HEK293T (cell line): ENCODE data around the gene MAP2K5.
A peak's percentile ranks its signal among the peaks of the same experiment; 100 is the strongest.

Source experiments
- CTCF ChIA-PET: fragments of 350-600 bp; formaldehyde crosslinking; extraction: SDS; loops from one replicate; lab custom pipeline; 2021; ENCODE audit warnings: antibody characterized with exemption, inconsistent platforms; lab: Yijun Ruan, JAX
- POLR2A ChIA-PET: fragments of 350-600 bp; formaldehyde crosslinking; extraction: SDS; loops from one replicate; lab custom pipeline; 2020; ENCODE audit warnings: antibody characterized with exemption, inconsistent platforms; lab: Yijun Ruan, JAX
- DNase-seq: peaks from one replicate; pipeline ENCODE4 v3.0.0; 2012; ENCODE audit warnings: mixed read lengths; ENCODE audit errors: extremely low spot score
- ARNT ChIP-seq: fragments of 450-650 bp; IDR thresholded peaks from 2 replicates; pipeline ENCODE4 v1.6.1; 2017; ENCODE audit warnings: mild to moderate bottlenecking
- BHLHE40 ChIP-seq: fragments of 450-650 bp; IDR thresholded peaks from 2 replicates; pipeline ENCODE4 v1.6.1; 2016; ENCODE audit warnings: mild to moderate bottlenecking, moderate library complexity, borderline replicate concordance
- CTBP1 ChIP-seq: fragments of 450-650 bp; IDR thresholded peaks from 2 replicates; pipeline ENCODE4 v1.6.1; 2016; ENCODE audit warnings: borderline replicate concordance
- ELF4 ChIP-seq: fragments of 450-650 bp; IDR thresholded peaks from 2 replicates; pipeline ENCODE4 v1.6.1; 2017; ENCODE audit warnings: antibody characterized with exemption
- FOXA1 ChIP-seq: fragments of 450-650 bp; IDR thresholded peaks from 2 replicates; pipeline ENCODE4 v1.6.1; 2016; ENCODE audit warnings: mild to moderate bottlenecking
- FOXK2 ChIP-seq: fragments of 450-650 bp; IDR thresholded peaks from 2 replicates; pipeline ENCODE4 v1.6.1; 2016; ENCODE audit warnings: mild to moderate bottlenecking
- FOXM1 ChIP-seq: fragments of 450-650 bp; IDR thresholded peaks from 2 replicates; pipeline ENCODE4 v1.6.1; 2017; ENCODE audit warnings: mild to moderate bottlenecking, borderline replicate concordance
- HDGF ChIP-seq: fragments of 450-650 bp; IDR thresholded peaks from 2 replicates; pipeline ENCODE4 v1.6.1; 2017; ENCODE audit warnings: antibody characterized with exemption, borderline replicate concordance
- L3MBTL2 ChIP-seq: fragments of 450-650 bp; conservative IDR thresholded peaks from 2 replicates; pipeline ENCODE4 v1.6.1; 2016; ENCODE audit warnings: mild to moderate bottlenecking
- LEF1 ChIP-seq: fragments of 450-650 bp; IDR thresholded peaks from 2 replicates; pipeline ENCODE4 v1.6.1; 2017; ENCODE audit warnings: mild to moderate bottlenecking, borderline replicate concordance
- NFRKB ChIP-seq: fragments of 450-650 bp; IDR thresholded peaks from 2 replicates; pipeline ENCODE4 v1.6.1; 2016; ENCODE audit warnings: mild to moderate bottlenecking, moderate library complexity
- SP1 ChIP-seq: fragments of 450-650 bp; IDR thresholded peaks from 2 replicates; pipeline ENCODE4 v1.6.1; 2017
- SUZ12 ChIP-seq: fragments of 450-650 bp; IDR thresholded peaks from 2 replicates; pipeline ENCODE4 v1.6.1; 2016; ENCODE audit warnings: mild to moderate bottlenecking
- TARDBP ChIP-seq: fragments of 450-650 bp; IDR thresholded peaks from 2 replicates; pipeline ENCODE4 v1.6.1; 2016
- ZNF384 ChIP-seq: fragments of 450-650 bp; IDR thresholded peaks from 2 replicates; pipeline ENCODE4 v1.6.1; 2016
- TF ChIP-seq, protein P1 (sequence below): fragments of 450-650 bp; IDR thresholded peaks from 2 replicates; pipeline ENCODE4 v1.6.1; 2016

The MAP2K5 gene

DNA sequence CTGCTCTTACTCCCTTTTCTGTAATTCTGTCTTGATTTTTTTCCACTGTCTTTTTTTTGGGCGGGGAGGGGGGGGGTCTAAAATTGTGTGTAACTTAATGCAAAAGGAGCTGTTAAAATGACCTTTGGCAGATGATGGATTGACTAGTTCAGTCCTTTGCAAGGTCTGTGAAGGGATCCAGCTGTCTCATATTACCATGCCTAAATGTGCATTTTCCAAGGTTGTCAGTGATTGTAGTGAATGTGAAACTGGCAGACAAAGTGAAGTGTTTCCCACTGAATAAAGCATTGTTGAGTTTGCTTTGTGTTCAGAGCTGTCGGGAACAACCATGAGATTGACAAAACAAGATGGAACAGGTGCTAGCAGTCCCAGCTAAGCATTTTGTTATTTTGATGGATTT lies 172.7 kb downstream of the MAP2K5 start:
- CTCF ChIA-PET: no interaction called here
- TF ChIP-seq FOXK2: no peak
- no peak for TF ChIP-seq TARDBP
- TF ChIP-seq ELF4: no peak
- 0 out of 2 replicates have a peak, but pooled peaks have one; percentile 55 for TF ChIP-seq CTBP1
- TF ChIP-seq SUZ12: no peak
- no peak for TF ChIP-seq ARNT
- peak; percentile 39; the same call in 1 of the 2 replicates for TF ChIP-seq ZNF384
- TF ChIP-seq NFRKB: no peak
- TF ChIP-seq L3MBTL2: no peak
- no peak for TF ChIP-seq SP1
- no peak for TF ChIP-seq LEF1
- TF ChIP-seq, protein P1, sequence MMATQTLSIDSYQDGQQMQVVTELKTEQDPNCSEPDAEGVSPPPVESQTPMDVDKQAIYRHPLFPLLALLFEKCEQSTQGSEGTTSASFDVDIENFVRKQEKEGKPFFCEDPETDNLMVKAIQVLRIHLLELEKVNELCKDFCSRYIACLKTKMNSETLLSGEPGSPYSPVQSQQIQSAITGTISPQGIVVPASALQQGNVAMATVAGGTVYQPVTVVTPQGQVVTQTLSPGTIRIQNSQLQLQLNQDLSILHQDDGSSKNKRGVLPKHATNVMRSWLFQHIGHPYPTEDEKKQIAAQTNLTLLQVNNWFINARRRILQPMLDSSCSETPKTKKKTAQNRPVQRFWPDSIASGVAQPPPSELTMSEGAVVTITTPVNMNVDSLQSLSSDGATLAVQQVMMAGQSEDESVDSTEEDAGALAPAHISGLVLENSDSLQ: peak; percentile 88
- TF ChIP-seq HDGF: no peak
- TF ChIP-seq FOXA1: no peak
- TF ChIP-seq BHLHE40: no peak
- TF ChIP-seq FOXM1: no peak; the same call in 1 of the 2 replicates
- POLR2A ChIA-PET: interaction anchor here (1.4 kb wide), 1 partner anchor 173 kb away, joined by 4 read pairs; the partner anchor contains the start of gene MAP2K5
- DNase-seq: peak; percentile 28

DNA sequence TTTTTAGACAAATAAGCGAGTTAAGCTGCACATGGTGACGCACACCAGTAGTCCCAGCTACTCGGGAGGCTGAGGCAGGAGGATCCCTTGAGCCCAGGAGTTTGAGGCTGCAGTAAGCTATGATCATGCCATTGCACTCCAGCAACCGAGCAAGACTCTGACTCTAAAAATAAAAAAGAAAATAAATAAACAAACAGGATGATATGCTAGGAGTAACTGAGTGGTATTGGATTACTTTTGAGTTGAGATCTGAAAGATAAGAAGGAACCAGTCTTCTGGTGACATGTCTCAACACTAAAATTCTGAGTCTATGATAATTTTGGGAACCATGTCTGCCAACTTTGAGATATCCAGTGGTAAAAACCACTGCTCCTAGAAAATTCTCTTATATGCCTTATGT lies 173.7 kb downstream of the MAP2K5 start:
- TF ChIP-seq SUZ12: no peak
- no peak for DNase-seq
- POLR2A ChIA-PET: interaction anchor here (0.9 to 1.1 kb wide), 2 partner anchors 168 to 174 kb away, joined by 3 read pairs; partner anchors contain the start of gene MAP2K5
- CTCF ChIA-PET: no interaction called here

DNA sequence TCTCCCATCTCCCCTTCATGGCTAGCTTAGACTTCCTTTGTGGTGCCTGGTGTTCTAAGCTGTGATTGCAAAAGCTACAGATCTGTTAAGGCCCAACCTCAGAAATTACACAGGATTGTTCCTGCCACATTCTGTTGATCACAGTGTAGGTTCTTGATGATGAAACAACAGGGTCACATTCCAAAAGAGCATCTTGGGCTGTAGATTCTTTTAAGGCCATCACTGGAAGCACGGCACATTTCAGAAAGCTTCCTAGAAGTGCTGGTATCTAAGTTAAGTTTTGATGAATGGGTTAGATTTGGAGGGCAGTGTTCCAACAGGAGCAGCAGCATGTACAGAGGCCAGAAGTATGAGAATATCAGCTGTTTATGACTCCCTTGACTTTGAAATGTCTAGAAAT lies 175.3 kb downstream of the MAP2K5 start:
- TF ChIP-seq FOXK2 (no peak), BHLHE40 (no peak), FOXM1 (no peak), LEF1 (no peak), FOXA1 (no peak), NFRKB (no peak), ARNT (no peak), CTBP1 (no peak), TARDBP (no peak), ELF4 (no peak), HDGF (no peak)
- TF ChIP-seq, protein P1: no peak
- CTCF ChIA-PET: interaction anchor here (0.6 kb wide), 1 partner anchor 163 kb away, joined by 3 read pairs; no protein-coding TSS in a partner anchor
- POLR2A ChIA-PET: no interaction called here
- DNase-seq: no peak

DNA sequence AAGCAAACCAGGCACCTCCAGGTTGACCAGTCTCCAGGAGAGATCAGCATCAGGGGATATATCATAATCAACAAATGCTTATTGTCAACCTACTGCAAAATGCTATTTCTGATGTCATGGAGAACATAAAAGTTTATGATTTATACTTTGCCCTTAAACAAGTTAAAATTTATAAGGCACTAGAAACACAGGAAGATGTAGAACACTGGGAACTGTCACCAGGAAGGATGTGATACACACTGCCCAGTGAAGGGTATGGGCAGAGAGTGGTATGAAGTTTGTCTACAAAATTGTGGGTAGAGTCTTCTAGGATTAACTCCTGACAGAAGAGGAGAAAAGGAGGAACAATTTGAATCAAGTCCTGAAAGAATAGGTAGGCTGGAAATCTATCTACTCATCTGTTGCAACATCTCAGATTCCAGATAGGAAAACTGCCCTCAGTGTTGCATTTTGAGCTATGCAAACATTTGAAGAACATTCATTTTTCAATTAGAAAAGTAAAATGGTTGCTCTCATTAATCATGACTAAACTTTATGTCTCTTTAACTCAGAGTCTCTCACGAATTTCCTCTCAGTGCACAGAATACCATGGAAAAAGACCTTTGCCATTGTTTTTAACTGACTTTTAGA lies 176.9 kb downstream of the MAP2K5 start:
- ChIA-PET POLR2A (no interaction called here), CTCF (no interaction called here)
- TF ChIP-seq FOXM1 (no peak), HDGF (no peak), FOXA1 (no peak), LEF1 (no peak), ELF4 (no peak), CTBP1 (no peak), SUZ12 (no peak)
- DNase-seq: no peak

DNA sequence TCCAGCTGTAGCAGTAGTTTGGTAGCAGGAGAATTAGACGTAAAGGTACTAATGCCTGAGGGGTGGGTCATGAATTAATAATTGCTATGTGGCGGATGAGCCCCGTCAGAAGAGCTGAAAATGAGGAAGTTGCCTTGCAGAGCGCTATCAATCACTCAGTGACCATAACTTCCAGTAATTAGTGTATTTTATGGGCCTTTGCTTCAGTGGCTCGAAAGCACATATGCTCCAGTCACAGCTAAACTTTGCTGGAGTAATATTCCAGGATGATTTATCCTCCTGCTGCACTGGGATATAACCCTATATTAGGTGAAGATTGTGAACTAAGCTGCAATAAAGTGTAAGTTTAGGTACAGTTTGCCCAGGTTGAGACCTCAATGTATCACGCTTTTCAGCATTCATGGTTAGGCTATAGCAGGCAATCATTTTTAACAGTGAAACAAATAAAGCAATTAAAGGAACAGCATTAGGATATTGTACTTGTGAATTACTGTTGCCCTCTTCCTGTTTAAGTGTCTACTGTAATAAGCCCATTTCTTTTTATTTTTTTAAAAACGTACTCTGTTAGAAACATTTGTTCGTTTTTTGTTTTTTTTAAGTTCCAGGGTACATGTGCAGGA lies 178.2 kb downstream of the MAP2K5 start:
- POLR2A ChIA-PET: interaction anchor here (0.6 to 0.7 kb wide), 4 partner anchors 45 to 199 kb away, joined by 3 read pairs; partner anchors contain the start of gene MAP2K5
- CTCF ChIA-PET: interaction anchor here (0.6 kb wide), 1 partner anchor 123 kb away, joined by 6 read pairs; no protein-coding TSS in a partner anchor
- DNase-seq: peak; percentile 48
- TF ChIP-seq FOXK2: no peak
- TF ChIP-seq, protein P1: peak; percentile 96
- peak; percentile 44; the same call in 1 of the 2 replicates for TF ChIP-seq ZNF384
- no peak for TF ChIP-seq TARDBP
- peak; percentile 32; the same call in 1 of the 2 replicates for TF ChIP-seq ARNT
- TF ChIP-seq CTBP1: peak; percentile 80
- no peak for TF ChIP-seq FOXM1
- peak; percentile 53; the same call in 1 of the 2 replicates for TF ChIP-seq ELF4
